GF-D8 (cell line): Measurements from ENCODE around the gene PHKB.
"Not testable (repeated sequence)": the region's sequence is repeated elsewhere in the genome, so short reads cannot be mapped to it uniquely, and the experiment has no call there.

Experiments used
- DNase-seq: peaks from one replicate; lab custom pipeline; 2025; lab: John Stamatoyannopoulos, UW

PHKB gene

DNA sequence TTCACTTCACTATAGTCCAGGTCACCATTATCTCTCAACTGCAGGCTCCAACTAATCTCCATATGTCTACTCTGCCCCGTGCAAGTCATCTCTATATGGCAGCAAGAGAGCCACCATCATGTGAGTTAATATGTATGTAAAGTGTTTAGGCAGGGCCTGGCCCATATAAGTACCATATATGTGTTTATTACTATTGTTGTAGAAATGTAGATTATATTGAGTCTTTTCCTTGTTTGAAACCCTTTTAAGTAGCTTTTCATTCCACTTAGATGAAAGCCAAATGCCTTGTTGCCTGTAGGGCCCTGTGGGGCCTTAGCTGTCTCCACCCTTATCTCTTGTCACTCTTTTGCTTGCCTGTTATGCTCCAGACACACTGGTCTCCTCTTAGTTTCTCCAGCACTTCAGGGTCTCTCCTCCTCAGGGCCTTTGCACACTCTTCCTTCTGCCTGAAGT, 164.0 kb downstream of the PHKB start:
- no peak for DNase-seq

GRCh38 chr16:47626246-47626645, 165.1 kb downstream of the PHKB start:
- DNase-seq: no peak

- DNase-seq: no peak
Measured at GRCh38 chr16:47627085-47627639, 166.0 kb downstream of the PHKB start.

- DNase-seq: no peak
Measured at GRCh38 chr16:47627721-47628120, 166.6 kb downstream of the PHKB start.

GRCh38 chr16:47631131-47631530, 170.0 kb downstream of the PHKB start:
- no peak for DNase-seq

- no peak for DNase-seq
Measured at GRCh38 chr16:47634126-47634525, 173.0 kb downstream of the PHKB start.

DNA sequence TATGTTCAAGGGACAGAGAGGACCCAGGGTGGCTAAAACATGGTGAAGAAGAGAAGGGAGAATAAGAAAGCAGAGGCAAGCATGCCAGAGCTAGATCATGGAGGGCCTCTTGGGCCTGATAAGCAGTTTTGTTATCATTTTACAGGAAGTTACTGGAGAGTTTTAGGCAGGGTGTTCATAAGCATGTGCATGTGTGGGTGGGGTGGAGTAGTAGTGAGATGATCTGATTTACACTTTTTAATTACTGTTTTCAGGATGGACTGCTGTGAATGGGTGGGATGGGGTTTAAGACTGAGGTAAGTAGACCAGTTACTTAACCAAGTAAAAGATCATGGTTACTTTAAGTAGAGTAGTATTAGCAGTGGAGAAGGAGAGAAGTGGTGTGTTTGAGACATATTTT, 173.6 kb downstream of the PHKB start:
- no peak for DNase-seq

DNA sequence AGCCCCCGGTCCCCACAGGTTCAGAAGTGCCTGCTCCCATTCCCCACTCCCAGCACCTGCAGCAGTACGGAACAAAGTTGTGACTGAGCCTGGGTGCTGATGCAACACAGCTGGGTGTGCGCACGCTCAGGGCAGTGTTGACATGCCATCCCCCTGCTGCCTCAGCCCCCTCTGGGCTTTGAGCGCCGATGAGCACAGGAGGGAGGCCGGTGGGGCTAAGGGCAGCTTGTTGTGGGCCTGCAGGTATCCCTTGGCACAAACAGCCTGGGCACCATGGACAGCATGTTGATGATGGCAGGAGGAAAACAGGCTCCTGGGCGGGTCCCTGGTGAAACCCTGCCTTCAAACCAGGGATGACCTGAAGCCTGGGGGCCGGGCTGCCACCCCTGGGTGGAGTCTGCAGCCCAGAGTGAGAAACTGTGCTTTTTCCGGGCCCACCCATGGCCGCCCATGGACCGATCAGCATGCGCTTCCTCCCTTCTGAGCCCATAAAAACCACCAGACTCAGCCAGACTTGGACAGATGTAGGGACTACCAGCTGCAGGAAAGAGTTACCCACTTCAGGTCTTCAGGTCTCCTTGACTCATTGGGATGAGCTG, 175.5 kb downstream of the PHKB start:
- DNase-seq: no peak

GRCh38 chr16:47638175-47638574, 177.0 kb downstream of the PHKB start:
- DNase-seq: no peak

DNA sequence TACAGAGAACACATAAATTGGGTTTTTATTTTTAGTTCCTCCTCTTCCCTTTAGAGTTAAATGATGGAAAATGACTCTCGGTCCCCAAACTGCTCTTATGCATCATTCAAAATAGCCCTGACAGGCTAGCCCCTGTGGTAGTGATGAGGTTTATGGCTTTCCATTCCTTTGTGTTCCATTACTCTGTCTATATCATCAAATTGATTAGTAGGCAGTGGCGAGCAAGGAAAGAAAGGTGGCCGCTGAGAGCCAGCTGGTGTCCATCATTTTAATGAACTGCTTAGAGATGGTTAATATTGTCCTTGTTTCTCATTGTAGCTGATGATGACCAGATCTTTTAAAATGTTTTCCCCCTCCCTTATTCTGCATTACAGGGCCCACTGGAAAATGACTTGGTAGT, 179.5 kb downstream of the PHKB start:
- no peak for DNase-seq

DNA sequence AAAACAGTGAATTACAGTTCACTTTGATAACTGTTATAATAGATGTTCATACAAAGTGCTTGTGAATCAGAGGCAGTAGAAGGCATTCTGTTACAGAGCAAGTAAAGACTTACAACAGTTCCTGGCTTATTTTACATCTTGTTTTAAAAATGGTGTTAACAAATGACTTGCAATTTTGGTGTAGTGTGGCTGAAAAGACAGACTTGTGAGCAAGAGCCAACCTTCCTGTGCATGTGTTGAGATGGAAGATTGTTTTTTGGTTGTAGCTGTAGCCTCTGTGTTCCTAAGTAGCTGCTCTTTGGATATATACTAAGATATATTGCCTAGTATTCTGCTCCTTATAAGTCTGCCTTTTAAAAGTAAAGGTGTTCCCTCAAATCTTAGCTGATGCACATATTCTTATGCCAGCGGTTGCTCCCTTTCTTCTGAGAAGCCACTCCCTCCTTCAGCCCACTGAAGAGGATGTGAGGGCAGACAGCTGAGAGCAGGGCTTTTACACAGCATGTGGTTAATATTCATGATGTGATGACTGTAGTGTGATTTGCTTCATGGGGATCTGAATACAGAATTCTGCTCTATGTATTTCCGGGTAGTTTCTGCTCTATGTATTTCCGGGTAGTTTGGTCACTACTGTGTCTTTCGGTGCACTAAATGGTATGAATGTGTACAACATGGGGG, 182.3 kb downstream of the PHKB start:
- no peak for DNase-seq

DNA sequence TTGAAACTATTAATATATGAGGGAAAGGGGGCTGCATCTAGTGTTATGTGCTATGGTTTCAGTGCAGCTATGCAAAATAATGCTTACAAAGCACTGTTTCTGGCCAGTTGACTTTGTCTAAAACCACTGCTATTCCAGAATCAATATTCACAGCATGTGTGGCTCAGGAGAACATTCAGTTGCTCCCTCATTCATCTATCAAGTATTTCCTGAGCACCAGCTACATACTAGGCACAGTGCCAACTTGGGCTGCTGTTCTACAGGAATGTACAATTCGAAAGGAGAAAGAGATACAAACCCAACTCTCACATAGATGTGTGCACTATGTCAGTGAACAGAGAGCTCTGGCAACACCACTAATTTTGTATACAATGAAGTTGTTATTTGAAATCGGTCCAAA, 183.0 kb downstream of the PHKB start:
- DNase-seq: no peak

DNA sequence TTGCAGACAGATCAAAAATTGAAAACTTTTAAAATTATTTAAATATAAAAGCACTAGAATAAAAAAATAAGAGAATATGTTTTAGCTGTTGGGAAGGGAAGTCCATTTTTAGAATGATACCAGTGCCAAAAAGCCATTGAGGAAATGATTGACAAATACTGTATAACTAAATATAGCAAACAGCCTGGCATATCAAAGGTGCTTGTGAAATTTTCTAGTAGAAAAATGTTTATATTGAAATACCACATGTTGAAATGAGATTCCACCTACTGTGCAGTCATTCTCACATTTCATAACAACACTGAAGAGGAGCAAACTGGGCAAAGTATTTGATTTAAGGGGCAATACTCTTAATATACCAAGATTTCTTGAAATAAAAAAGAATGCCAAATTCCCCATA, 183.5 kb downstream of the PHKB start:
- DNase-seq: peak; percentile 10

DNA sequence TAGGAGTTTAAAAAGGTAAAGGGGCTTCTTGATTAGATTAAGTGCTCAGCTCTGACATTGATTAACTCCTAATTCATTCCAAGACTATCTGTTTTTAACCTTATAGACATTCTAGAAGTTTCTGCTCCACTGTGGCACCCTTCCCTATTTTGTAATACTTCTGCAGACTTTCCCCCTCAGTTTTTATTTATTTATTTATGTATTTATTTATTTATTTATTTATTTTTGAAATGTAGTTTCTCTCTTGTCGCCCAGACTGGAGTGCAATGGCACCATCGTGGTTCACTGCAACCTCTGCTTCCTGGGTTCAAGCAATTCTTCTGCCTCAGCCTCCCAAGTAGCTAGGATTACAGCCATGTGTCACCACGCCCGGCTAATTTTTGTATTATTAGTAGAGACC, 185.8 kb downstream of the PHKB start:
- no peak for DNase-seq

DNA sequence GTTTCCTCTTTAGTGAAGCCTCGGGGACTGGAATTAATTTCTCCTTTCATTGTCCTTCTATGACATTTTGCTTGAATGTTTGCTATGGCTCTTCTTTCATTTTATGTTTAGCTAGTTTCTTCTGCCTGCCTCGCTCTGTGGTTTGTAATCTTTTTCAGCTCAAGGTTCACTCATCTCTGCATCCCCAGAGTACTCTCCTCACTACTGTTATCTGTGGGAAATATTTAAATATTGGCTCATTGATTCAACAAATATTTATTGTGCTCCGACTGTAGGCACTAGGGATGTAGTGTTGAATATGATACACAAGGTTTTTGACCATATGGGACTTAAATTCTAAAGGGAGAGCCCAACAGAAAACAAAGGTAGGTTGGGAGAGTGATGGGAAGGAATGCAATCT, 195.9 kb downstream of the PHKB start:
- DNase-seq: no peak

- no peak for DNase-seq
Measured at GRCh38 chr16:47657977-47658376, 196.8 kb downstream of the PHKB start.

DNA sequence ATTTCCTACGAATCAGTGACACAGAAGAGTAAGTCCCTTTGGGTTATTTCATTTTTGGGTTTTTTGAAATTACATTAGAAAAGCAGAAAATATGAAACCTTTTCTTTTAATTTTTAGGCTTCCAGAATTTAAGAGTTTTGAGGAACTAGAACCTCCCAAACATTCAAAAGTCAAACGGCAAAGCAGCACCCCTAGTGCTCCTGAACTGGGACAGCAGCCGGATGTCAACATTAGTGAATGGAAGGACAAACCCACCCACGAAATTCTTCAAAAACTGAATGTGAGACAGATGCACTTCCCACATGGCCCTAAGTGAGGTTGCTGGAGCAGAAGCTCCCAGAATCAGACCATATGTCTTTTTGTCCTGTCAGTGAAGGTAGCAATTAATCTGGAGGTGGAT, 199.4 kb downstream of the PHKB start:
- DNase-seq: no peak

- DNase-seq: no peak
Measured at GRCh38 chr16:47664653-47665325, 203.7 kb downstream of the PHKB start.

GRCh38 chr16:47666434-47666833, 205.3 kb downstream of the PHKB start:
- DNase-seq: no peak

DNA sequence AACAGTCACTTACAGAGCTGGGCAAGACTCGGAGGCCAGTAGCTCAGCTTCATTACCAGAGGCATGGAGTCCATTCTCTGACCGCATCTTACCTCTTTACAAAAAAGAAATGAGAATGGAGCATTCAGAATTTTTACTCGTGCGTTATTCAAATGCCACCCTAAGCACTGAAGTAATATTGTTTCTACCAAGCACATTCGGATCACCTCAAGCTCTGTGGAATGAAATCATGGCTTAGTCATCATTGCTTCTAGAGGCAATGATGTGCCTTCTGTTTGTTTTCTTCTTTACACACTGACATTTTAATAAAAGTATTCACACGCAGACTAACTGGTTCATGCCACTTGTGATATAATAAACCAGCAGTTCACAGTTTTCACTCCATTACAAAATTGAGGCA, 206.8 kb downstream of the PHKB start:
- no peak for DNase-seq

DNA sequence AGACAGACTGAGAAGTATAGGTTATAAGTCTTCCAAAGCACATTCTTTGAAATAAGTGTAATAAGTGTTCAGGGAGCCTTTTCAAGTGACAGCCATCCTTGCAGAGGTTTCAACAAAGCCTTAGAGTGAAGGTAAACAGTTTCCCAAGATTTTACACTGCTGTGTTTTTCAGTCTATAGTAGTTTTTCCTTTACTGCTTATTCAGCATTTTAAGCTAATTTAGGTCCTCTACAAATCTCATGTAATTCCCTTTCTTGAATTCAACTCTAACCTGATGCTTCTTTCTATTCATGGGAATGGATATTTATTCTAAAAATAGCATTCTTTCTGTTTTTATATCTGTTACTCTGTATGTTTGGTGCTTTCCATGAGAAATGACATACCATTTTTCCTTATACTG, 211.3 kb downstream of the PHKB start:
- no peak for DNase-seq

DNA sequence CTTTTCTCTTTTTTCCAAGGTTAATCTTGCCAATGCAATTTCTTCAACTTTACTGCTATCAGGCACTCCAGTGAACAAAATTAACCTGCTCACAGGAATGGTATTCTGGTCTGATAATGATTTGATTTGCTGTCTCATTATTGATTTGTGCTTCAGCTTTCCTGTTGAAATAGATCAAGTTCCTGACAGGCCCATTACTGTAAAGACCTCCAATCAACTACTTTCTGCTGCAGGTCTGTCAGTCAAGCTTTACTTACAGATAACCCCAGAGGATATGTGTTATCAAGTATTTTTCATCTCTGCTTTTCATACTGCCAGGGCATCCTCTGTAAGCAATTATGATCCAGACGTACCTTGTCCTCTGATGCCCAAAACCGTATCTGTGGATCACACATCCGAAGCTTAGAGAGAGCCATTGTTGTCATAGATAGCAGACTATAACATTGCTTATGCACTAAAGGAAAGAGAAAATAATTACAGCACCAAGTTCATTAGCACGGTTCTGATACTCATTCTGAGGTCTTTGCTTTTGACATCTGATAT, 215.6 kb downstream of the PHKB start:
- DNase-seq: no peak

DNA sequence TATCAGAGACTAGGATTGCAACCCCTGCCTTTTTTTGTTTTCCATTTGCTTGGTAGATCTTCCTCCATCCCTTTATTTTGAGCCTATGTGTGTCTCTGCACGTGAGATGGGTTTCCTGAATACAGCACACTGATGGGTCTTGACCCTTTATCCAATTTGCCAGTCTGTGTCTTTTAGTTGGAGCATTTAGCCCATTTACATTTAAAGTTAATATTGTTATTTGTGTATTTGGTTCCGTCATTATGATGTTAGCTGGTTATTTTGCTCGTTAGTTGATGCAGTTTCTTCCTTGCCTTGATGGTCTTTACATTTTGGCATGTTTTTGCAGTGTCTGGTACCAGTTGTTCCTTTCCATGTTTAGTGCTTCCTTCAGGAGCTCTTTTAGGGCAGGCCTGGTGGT, 220.4 kb downstream of the PHKB start:
- not testable (repeated sequence) for DNase-seq
